HepG2 (cell line): ENCODE results near the gene ELF2. TPM values are rescaled to one million over a fixed set of nuclear protein-coding genes. Genes with fewer than 3 reads are reported as not detected.

ENCODE experiments used
- AKAP8 ChIP-seq: sonication (generic); formaldehyde crosslinking; IDR thresholded peaks from 2 replicates; pipeline ENCODE4 v1.5.1; 2020; ENCODE audit warnings: mild to moderate bottlenecking, missing genetic modification reagents
- DR1 ChIP-seq: sonication (generic); formaldehyde crosslinking; IDR thresholded peaks from 2 replicates; pipeline ENCODE4 v1.8.0; 2021; ENCODE audit warnings: mild to moderate bottlenecking, missing genetic modification reagents, inconsistent platforms
- ETV5 ChIP-seq: IDR thresholded peaks from 2 replicates; pipeline ENCODE4 v1.6.1; 2018; ENCODE audit warnings: missing biosample characterization, missing genetic modification reagents, inconsistent platforms, borderline replicate concordance
- GZF1 ChIP-seq: sonication (generic); formaldehyde crosslinking; IDR thresholded peaks from 2 replicates; pipeline ENCODE4 v1.5.1; 2020; ENCODE audit warnings: mild to moderate bottlenecking, missing genetic modification reagents
- KLF11 ChIP-seq: IDR thresholded peaks from 2 replicates; pipeline ENCODE4 v1.6.1; 2016; ENCODE audit warnings: missing compliant biosample characterization
- RAD51 ChIP-seq: fragments of 450-650 bp; IDR thresholded peaks from 2 replicates; pipeline ENCODE4 v1.6.1; 2016; ENCODE audit warnings: borderline replicate concordance
- RFX3 ChIP-seq: IDR thresholded peaks from 2 replicates; pipeline ENCODE4 v1.6.1; 2016; ENCODE audit warnings: missing biosample characterization, missing genetic modification reagents
- SIX1 ChIP-seq: sonication (generic); formaldehyde crosslinking; IDR thresholded peaks from 2 replicates; pipeline ENCODE4 v1.4.0; 2020; ENCODE audit warnings: missing genetic modification reagents, borderline replicate concordance
- SOX5 ChIP-seq: IDR thresholded peaks from 2 replicates; pipeline ENCODE4 v1.6.1; 2016; ENCODE audit warnings: borderline replicate concordance
- STAT5B ChIP-seq: sonication (generic); formaldehyde crosslinking; IDR thresholded peaks from 2 replicates; pipeline ENCODE4 v1.4.0; 2020; ENCODE audit warnings: missing genetic modification reagents
- SUZ12 ChIP-seq: fragments of 150-350 bp; IDR thresholded peaks from 2 replicates; pipeline ENCODE4 v1.6.1; 2014; ENCODE audit warnings: low read depth, low read length
- ZBTB37 ChIP-seq: sonication (generic); formaldehyde crosslinking; IDR thresholded peaks from 2 replicates; pipeline ENCODE4 v1.4.0; 2020; ENCODE audit warnings: mild to moderate bottlenecking, missing genetic modification reagents
- ZBTB49 ChIP-seq: sonication (generic); formaldehyde crosslinking; IDR thresholded peaks from 2 replicates; pipeline ENCODE4 v1.4.0; 2020; ENCODE audit warnings: missing genetic modification reagents, borderline replicate concordance
- ZFP37 ChIP-seq: sonication (generic); formaldehyde crosslinking; IDR thresholded peaks from 2 replicates; pipeline ENCODE4 v1.4.0; 2020; ENCODE audit warnings: missing genetic modification reagents, borderline replicate concordance
- ZNF142 ChIP-seq: sonication (generic); formaldehyde crosslinking; IDR thresholded peaks from 2 replicates; pipeline ENCODE4 v1.4.0; 2020; ENCODE audit warnings: missing genetic modification reagents
- ZNF160 ChIP-seq: sonication (generic); formaldehyde crosslinking; IDR thresholded peaks from 2 replicates; pipeline ENCODE4 v1.8.0; 2022; ENCODE audit warnings: mild to moderate bottlenecking, inconsistent platforms, missing genetic modification reagents
- ZNF567 ChIP-seq: sonication (generic); formaldehyde crosslinking; IDR thresholded peaks from 2 replicates; pipeline ENCODE4 v1.8.1; 2023; ENCODE audit warnings: mild to moderate bottlenecking, missing genetic modification reagents, borderline replicate concordance
- ZNF607 ChIP-seq: sonication (generic); formaldehyde crosslinking; IDR thresholded peaks from 2 replicates; pipeline ENCODE4 v1.5.1; 2020; ENCODE audit warnings: missing genetic modification reagents, mild to moderate bottlenecking, borderline replicate concordance
- ZNF777 ChIP-seq: sonication (generic); formaldehyde crosslinking; IDR thresholded peaks from 2 replicates; pipeline ENCODE4 v1.4.0; 2020; ENCODE audit warnings: missing genetic modification reagents
- ZSCAN20 ChIP-seq: sonication (generic); formaldehyde crosslinking; IDR thresholded peaks from 2 replicates; pipeline ENCODE4 v1.4.0; 2020; ENCODE audit warnings: missing genetic modification reagents, mild to moderate bottlenecking, borderline replicate concordance
- polyA plus RNA-seq, 8 experiments: library from polyadenylated mRNA; depleted of rRNA in 3 of 8; stranded (reverse) in 7 of 8; unstranded in 1 of 8; fragments of >200 nt; fragmentation: Illumina TruSeq in 4 of 8; extraction: Trizol in 4 of 8; gene quantifications; 2 replicates each; pipeline versions ENCODE4 v1.2.1 to v1.2.3, GENCODE V29; 2011 to 2016; ENCODE audit warnings: low read depth in 4 of 8, missing spikeins in 1 of 8, mixed read lengths in 1 of 8; ENCODE audit not compliant: insufficient read depth in 1 of 8
- total RNA-seq, 5 experiments: library from RNA; depleted of rRNA; stranded (reverse); fragments of >200 nt; fragmentation: Illumina TruSeq; extraction: Trizol; gene quantifications; 2 replicates each; pipeline ENCODE4 v1.2.3, GENCODE V29; 2016; ENCODE audit warnings: low read depth in 1 of 5

Gene ELF2
- total and polyA plus RNA-seq, 2 of the 13 experiments (the other 11 are each of a cell fraction or from before 2014, with no cell fraction given), result 28.6 to 35.4 TPM

GRCh38 chr4:139083956-139084803, 92.8 kb downstream of the ELF2 start (continued):
- no peak for TF ChIP-seq ZBTB37 (CRISPR knock-in tag)
- no peak for TF ChIP-seq ZNF567 (CRISPR knock-in tag)
- TF ChIP-seq ZSCAN20 (CRISPR knock-in tag), result no peak
- 0 out of 2 replicates have a peak, but pooled peaks have one; percentile 12 for TF ChIP-seq ZNF777
- no peak for TF ChIP-seq SUZ12
- TF ChIP-seq KLF11 (CRISPR knock-in tag), result 0 out of 2 replicates have a peak, but pooled peaks have one; percentile 46
- TF ChIP-seq DR1 (CRISPR knock-in tag), result peak; percentile 56; the same call in 1 of the 2 replicates
- no peak for TF ChIP-seq RFX3 (CRISPR knock-in tag)
- TF ChIP-seq ETV5 (CRISPR knock-in tag), result peak; percentile 76
- peak; percentile 9; the same call in 1 of the 2 replicates for TF ChIP-seq ZNF142 (CRISPR knock-in tag)
- TF ChIP-seq SIX1 (CRISPR knock-in tag), result no peak
- TF ChIP-seq ZNF607, result peak; percentile 42; the same call in 1 of the 2 replicates
- no peak for TF ChIP-seq RAD51
- TF ChIP-seq AKAP8, result no peak; the same call in 1 of the 2 replicates
- TF ChIP-seq ZFP37 (CRISPR knock-in tag), result 0 out of 2 replicates have a peak, but pooled peaks have one; percentile 0
- TF ChIP-seq GZF1 (CRISPR knock-in tag), result peak; percentile 64; the same call in 1 of the 2 replicates
- no peak for TF ChIP-seq ZBTB49 (CRISPR knock-in tag)
- TF ChIP-seq SOX5, result no peak
- TF ChIP-seq STAT5B, result no peak
- TF ChIP-seq ZNF160, result 0 out of 2 replicates have a peak, but pooled peaks have one; percentile 25
